Left renal cortex interstitium (tissue), 4 donors: ENCODE measurements around the gene HERC2. TPM values are rescaled to one million over a fixed set of nuclear protein-coding genes. Genes with fewer than 3 reads are reported as not detected.
"Not testable (repeated sequence)": the region's sequence is repeated elsewhere in the genome, so short reads cannot be mapped to it uniquely, and the experiment has no call there.

ENCODE experiments used
- DNase-seq, 4 donors: peaks; one replicate each; pipeline ENCODE4 v3.0.0-alpha.2; 2013; ENCODE audit warnings: low read depth in 4 of 4, low spot score in 2 of 4, missing footprints in 1 of 4
- polyA plus RNA-seq, 4 donors: library from polyadenylated mRNA; unstranded; fragments of 120-200 nt; gene quantifications; one replicate each; pipeline ENCODE4 v1.2.1, GENCODE V29; 2013; ENCODE audit not compliant: insufficient read length in 4 of 4

Gene HERC2
- polyA plus RNA-seq, 4 donors: 38.4 to 63.9 (median 50.0) TPM

DNA sequence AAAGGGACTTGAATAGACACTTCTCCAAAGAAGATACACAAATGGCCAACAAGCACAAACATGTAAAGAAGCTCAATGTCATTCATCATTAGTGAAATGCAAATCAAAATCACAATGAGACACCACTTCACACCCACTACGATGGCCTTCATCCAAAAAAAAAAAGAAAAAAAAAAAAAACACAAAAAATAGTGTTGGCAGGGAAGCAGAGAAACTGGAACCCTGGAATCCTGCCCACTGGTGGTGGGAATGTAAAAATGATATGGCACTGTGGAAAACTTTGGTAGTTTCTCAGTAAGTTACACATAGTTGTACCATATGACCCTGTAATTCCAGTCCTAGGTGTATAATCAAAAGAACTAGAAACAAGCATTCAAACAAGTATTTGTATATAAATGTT, 94.7 kb downstream of the HERC2 start:
- DNase-seq: not testable (repeated sequence)

DNA sequence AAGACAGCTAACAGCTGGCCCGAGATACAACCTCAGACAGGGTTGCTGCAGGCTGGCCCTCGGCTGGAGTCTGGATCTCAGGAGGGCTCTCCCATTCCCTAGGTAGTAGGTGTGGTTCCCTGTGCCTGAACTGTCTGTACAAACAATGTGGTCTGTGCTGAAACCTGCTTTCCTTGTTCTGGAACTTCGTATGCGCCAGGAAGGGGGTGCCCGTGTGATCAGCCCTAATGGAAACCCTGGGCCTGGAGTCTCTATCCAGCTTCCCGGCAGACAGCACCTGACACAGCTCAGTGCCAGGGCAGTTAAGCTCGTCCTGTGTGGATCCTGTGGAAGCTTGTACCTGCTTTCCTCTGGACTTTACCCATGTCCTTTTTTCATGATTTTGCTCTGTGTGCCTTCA, 99.4 kb downstream of the HERC2 start:
- not testable (repeated sequence) for DNase-seq

DNA sequence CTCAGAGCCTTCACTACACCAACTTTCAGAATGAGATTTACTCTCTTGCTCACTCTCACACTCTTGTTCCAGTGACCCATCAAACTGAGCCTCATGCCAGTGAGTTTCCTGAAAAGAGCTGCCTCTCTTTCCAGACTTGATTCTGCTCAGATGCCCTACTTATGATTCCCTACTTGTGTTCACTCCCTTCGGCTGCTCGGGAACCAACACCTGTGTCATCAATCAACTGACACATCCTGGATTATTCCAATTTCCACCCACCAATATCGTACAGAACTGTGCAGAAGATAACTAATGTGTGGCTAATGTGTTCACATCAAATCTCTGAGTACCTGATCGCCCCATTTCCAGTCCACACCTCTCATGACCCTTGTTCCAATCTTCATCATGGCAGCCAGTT, 100.3 kb downstream of the HERC2 start:
- not testable (repeated sequence) for DNase-seq

DNA sequence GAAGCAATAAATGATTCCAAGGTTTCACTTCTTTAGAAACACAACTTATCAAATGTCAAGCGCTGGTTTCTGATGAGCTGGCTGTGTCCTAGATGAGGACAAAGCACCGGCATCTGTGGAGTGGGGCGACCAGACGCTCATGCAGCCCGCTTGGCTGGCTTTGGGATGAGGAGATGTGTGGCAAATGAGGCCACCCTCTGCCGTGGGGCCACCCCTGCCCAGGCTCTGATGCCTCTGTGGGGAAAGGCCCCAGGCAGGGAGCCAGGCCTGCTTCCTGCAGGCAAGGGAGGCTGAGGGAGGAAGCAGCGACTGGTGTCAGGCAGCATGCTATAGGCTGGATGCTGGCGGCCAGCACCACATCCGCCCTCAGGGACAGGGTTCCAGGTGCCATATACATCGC, 102.9 kb downstream of the HERC2 start:
- no peak for DNase-seq

DNA sequence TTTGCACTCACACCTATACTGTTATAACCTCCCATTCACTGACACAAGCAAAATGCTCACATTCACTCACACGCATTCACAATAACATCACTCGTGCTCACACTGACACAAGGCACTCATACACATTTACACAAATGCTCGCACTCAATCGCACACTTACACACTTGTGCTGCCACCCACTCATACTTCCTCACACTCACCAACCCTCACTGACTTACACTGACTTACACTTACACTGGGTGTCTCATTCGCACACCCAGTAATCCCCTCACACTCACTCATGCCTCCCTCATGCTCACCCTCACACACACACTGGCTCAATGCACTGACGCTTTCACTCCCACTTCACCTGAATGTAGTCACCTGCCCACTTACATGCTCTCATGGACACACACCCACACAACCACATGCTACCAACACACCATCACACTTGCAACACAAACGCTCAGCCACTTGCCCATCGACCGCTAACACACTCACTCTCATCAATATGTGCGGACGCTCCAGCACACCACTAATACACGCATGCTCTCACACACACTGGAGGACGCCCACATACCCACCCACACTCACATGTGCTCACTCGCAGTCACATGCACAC, 104.9 kb downstream of the HERC2 start:
- not testable (repeated sequence) for DNase-seq

DNA sequence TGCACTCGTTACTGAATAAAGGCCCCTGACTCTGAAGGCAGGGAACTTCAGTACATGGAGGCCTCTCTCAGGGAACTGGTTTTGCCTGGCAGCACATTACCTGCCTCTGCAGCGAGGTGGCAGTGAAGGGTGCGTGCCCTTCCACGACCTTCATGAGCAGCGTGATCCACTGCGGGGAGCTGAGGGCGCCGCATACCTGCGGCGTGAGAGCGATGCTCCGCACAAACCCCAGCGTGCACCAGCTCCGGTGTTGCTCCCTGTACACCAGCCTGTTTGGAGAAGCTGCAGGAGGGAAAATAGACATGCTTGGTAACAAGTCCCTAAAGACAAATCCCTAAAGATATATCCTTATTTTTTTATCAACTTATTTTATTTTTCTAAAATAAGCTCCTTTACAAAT, 106.5 kb downstream of the HERC2 start:
- not testable (repeated sequence) for DNase-seq

DNA sequence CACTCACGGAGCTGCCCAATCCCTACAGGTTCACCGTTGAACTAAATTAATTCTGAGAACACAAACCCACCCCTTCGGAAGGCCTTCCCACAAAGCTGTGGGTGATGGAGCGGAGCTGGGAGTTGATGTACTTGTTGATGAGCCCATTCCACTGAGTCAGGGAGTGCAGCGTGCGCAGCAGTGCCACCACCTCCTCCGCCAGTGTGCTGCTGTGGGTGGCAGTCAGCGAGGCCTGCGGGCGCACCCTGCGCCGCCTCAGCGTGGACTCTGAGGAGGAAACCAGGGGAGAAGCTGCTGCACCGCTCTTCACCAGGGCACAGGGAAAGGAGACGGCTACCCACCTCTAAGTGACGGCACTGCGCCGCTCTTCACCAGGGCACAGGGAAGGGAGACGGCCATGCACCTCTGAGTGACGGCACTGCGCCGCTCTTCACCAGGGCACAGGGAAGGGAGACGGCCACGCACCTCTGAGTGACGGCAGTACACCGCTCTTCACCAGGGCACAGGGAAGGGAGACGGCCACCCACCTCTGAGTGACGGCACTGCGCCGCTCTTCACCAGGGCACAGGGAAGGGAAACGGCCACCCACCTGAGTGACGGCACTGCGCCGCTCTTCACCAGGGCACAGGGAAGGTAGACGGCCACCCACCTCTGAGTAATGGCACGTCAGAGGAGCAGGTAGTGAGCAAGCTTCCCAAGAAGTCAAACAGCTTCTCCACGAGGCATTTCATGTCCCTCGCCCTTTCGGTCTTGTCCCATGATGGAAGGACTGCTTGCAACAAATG, 107.8 kb downstream of the HERC2 start:
- not testable (repeated sequence) for DNase-seq

DNA sequence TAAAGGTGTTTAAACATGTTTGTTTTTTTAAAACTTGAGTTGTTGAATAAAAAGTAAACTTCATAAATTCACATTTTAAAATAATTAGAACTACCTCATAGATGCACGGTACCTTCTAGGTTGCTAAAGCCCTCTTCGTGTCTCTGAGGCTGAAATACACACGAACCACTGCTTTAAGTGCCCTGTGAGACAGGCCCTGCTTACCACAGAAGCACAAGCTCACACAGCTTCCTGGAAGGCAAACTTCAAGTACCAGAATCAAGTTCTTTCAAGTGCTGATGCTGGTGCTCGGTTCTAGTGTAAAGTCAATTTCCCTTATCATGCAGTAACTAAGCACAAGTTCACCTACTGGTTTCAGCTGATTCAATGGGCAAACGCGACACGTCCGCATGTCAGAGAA, 108.6 kb downstream of the HERC2 start:
- not testable (repeated sequence) for DNase-seq

DNA sequence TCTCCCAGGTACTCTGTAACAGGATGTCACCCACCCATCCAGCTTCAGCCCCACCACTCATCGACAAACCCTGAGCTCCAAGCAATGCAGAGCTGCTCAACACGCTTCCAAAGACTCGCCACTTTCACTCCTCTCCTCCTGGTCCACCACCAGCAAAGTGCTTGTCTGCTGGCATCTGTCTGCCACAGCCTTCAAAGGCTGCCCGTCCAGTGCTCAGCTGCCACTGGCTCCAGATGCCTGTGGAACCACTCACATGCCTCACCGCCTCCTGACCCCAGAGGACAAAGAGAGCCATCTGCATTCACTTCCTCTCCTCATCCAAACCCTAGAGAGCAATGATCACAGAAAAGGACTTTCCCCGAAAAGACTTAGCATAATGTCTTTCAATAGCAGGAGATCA, 113.4 kb downstream of the HERC2 start:
- DNase-seq: no peak

DNA sequence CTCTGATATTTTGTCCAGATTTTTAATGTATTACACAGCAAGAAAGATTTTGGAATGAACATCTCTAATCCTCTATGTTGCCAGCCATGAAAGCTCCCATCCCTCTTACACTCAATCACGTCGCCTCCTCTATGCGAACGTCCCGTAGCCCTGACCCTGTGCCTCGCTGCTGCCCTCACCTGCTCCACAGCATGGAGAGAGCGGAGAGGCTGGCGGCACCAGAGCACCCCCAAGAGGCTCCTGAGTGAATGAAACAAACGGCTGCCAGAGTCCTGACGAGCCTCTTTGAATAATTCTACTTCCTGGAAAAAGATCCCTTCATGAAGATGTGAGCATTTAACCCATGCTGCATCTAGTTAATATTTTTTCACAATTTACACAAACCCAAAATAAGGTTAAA, 116.3 kb downstream of the HERC2 start:
- DNase-seq: not testable (repeated sequence)

DNA sequence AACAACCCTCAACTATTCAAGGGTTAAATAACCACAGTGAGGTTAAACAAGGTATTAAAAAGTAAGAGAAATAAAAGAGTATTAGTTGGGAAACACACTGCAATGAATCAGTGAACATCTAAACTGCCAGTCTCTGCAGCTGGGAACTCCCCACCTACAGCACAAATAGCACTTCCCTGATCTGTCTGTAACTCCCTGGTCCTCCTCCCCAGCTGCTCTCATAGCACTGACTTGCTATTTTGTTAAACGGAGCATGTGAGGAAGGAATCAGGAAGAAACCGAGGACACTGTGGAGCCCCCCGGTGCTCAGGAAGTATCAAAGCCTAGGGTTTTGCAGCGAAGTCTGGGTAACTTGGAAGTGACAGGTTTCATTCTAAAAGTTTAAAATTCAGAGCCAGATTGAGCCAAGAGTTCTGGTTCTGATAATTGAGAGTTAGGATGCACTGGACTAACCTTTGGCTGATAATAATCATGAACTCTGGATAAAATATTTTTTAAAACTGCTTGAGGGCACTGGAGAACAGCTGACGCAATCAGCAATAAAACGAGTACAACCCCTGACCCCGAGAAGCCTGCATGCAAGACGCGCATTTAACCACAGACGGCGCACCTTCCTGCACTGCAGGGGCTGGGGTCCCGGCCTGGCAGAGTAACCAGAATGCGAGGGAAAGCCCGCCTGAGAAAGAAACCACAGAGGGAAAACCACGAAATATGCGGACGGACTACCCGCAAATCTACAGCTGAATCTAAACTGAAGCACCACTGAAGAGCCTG, 118.7 kb downstream of the HERC2 start:
- DNase-seq: not testable (repeated sequence)

DNA sequence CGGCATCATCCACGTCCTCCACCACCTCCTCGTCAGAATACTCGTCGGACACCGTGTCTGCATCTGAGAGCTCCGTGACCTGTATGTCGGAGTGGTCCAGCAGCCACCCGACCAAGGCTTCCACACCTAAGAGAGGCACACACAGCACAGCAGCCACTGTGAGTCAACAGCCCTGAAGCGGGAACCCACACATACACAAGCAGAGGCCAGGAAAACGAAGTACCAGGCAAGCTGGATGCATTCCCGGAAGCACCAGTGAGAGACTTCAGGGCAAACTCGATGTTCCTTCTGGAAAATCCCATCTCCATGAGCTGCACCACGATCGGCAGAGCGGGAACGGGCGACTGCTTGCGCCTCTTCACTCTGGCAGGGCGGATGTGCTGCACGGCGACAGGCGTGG, 119.9 kb downstream of the HERC2 start:
- DNase-seq: not testable (repeated sequence)

DNA sequence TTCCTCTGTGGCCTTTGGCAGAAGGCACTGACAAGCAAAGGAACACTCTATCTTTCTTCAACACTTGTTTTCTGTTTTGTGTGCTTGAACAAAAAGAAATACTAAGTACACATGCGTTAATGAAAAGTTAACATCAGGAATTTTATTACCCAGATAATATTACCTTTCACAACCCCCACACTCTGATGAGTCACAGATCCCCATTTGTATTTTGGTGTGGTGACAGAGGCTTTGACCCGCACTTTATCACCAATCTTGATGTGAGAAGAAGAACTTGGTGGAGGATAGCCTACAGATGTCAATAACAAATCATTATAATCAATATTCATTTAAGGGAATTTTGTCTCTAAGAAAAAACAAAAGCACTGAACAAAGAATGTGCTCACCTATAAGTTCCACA, 123.8 kb downstream of the HERC2 start:
- not testable (repeated sequence) for DNase-seq

DNA sequence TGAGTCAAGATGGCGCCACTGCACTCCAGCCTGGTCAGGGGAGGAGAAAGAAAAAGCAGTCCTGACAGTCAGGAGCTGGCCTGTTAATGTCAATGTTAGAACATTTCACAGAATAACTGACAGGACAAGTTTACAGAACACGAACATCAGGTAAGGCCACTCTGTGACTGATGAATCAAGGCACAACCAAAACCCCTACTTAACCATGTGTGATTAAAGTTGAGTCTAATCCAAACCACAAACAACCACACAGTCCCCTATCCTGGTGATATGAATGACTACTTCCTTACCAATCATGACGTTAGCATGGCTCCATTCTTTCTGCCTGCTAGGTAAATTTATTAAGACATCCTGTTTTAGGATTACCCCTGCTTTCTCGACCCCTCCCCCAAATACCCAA, 124.3 kb downstream of the HERC2 start:
- not testable (repeated sequence) for DNase-seq

DNA sequence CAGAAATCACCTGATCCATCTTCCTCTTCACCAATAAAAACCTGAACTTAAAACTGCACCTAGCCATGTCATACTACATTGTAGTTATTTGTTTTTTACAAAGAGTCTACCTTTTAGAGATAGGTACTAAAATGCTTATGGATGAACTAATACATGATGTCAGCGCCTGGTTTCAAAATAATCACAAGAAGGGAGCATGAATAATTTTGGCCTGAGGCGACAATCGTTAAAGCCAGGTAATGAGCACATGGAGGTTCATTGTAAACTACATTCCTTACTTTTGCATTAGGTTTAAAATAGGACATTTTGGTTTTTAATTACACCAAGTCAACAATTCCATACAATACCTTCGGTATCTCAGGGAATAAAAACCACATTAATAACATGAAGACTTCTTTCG, 125.4 kb downstream of the HERC2 start:
- DNase-seq: not testable (repeated sequence)

DNA sequence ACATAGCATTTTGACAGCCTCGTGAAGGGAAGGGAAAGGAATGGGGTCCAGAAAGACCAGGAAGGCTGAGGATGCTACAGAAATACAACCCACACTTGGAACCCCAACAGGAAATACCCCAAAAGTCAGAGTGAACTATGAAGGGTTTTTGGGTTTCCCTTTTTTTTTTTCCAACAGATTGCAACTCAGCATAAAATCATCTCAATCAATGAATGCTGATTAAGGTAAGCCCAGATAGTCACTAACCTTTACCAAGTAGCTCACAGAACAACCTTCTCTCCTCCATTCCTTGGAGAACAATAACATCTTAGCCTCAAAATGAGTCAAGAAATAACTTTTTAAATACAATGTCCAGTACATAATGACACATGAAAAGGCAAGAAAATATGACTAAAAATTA, 129.2 kb downstream of the HERC2 start:
- DNase-seq: no peak

DNA sequence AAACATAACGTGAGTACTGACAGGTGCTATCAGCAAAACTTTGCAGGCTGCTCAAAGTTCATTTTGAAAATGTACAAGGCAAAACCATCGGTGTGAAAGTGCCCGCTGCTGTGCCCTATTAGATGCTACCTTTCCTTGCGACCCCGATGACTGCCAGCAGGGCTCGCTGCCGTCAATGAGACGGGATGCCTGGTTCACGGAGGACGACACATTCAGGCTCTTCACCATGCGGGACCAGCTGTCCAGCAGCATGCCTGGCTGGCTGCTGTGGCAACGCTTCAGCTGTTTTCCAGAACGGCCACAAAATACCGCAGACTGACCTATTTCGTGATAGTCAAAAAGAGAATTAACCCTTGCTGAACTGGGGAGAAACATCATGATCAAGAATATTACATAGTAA, 130.1 kb downstream of the HERC2 start:
- peak; percentile 36 to 62 (median 50) for DNase-seq

DNA sequence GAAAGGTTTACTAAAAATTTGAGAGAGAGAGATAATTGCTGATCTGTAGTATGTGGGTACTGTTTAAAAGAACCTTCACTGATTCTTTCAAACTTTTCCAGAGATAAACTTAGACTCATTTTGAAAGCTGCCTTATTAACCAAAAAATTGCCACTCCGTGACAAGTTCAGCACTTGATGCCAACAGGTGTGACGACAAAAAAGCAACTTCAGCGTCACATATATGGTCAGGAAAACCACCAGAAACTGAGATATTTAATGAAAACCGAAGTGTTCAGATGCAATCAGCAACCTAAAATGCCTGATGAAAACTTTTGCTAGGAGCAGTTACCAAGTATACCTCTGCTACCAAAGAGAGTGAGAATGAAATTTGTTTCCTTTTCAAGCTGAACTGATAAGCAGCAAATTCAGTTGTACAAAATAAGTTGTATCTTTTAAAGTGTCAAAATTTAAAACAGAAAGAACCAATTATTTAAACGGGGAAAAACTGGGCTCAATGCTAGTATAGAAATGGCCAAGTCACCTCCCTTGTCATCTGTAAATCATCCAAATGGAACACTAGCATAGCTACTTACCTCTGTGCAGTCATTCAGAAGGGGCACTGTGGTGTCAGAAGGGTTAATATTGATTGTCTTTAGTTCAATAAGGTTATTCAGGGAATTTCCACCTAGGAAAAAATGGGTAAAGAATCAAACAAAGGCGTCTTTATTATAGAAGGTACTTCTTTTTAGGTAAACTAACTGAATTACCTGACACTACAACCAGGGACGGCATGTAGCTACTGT, 131.4 kb downstream of the HERC2 start:
- DNase-seq: no peak

DNA sequence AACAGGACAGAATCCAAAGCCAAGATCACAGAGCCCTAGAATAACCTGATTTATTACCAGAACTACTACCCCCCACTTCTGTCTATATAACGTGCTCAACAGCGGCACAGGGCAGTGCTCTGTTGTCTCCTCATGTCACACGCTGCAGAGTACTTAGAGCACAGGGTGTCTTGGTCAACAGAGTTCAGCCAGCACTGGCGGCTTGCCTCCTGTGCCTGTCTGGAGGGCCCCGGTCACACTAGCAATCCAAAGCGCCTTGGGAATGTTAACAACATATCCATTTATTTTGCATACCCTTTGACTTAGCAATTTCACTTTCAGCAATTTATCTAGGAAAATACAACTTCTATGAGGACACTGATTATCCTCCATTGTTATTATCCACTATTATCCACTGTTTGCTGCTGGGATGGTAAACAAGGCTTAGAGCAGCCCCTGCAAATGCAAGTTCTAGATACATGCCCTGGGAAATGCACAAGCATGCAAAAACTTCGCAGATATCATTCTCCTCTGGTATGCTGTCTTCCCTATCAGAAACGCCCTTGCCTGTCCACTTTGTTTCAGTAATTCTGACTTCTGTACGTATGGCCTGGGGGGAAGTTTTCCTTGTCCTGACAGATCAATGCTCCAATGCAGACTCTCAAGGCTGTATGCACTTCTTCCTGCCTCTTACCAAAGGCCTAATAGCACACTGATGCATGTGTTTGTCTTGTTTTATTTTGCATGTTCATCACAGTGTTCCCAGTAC, 136.7 kb downstream of the HERC2 start:
- DNase-seq: no peak

DNA sequence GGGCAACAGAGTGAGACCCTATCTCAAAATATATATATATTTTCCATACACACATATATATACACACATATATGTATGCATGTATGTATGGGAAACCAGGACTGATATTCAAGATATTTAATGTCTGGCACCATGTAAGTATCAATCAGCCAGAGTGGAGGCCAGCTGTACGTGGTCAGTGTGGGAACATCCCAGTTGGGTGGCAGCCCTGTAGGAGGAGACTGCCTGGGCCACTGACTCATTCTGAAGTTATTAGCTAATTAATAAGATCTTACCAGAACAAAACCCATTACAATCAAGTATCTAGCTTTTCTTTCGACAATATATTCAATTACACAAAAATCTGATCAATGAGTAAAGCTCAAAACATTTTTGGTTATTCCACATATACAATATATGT, 137.8 kb downstream of the HERC2 start:
- no peak for DNase-seq
